EL (cell line): ENCODE measurements around the gene GPSM3.
"Not testable (repeated sequence)": the region's sequence is repeated elsewhere in the genome, so short reads cannot be mapped to it uniquely, and the experiment has no call there.

Source experiments
- DNase-seq: peaks from one replicate; pipeline ENCODE4 v3.0.0-alpha.2; 2016

GPSM3 gene

DNA sequence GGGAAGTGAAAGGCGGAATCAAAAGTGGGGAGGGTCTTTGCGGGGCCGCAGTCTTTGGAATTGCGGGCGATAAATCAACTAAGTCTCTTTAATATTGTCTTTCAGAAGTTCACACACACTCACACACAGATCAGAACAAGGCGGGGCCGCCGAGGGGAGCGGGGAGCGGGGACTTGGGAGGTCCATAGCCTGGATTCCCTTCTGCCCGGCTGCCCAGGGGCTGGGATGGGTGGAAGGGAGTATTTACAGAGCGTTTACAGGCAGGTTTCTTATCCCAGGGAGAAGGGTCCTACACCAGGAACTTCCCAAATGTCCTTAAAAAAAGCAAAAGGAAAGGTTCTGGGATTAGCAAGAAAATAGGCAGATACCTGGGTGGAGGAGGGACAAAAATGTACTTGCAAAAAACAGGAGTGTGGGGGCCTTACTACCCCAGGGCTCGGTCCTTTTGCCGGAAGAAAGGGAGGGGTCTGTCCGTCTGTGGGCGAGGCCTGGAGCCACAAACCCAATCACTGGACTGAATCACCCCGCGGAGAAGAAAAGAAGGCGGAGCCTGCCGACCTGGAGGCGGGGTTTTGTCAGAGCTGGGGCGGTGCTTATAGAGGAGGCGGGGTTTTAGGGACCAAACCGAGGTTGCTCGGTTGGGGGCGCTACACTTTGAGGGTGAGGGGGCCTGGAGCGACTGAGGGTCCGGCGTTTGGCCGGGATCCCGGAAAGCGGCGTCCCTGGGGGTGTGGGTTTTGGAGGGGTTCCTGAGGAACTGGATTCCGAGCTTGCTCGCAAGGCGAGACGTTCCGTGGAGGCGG lies 44.0 kb downstream of the GPSM3 start:
- DNase-seq, result no peak

DNA sequence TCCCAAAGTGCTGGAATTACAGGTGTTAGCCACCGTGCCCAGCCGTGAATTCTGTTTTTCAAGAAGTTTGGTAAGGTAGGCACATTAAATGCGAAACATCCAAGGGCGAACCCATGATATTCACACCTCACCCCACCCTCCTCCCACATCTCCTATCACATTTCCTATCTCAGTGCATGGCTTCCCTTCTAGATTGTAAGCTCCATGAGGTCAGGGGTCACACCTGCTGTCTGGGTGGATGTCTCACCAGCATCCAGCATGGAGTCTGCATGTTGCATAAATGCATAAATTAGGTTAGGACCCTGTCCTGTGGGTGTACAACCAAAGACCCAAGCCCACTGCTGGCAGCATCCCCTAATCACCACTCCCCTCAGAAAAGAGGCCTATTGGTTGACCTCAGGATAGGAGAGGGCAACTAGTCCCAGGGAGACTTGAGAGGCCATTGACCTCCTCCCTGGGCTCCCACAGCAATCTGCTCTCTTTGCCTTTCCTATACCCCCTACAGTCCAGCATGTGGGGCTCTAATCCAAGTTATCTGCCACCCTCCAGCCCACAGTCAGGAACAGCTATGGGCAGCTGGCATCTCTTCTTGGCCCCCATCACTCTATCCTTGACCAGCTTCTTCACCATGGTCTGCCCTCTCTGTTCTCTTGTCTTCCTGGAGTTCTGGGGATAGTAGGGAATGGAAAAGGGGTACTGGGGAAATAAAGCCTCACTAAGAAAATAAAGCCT lies 44.9 kb downstream of the GPSM3 start:
- DNase-seq, result no peak

DNA sequence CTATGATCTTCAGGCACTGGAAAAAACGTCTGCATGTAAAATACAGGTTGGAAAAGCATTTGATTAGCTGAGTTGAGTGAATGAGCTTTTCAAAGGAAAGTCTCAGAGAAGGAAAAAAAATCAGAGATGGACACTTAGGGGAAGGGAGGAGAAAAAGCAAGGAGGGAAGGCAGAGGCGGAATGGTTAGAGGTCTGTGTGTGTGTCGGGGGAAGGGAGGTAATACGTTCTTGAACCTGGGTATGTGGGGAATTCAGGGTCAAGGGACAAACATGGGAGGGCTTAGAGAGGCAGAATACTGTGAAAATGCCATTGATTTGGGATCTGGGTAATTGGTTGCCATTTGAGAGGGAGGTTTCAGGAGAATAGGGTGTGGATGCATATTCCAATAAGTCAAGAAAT lies 45.8 kb downstream of the GPSM3 start:
- no peak for DNase-seq

DNA sequence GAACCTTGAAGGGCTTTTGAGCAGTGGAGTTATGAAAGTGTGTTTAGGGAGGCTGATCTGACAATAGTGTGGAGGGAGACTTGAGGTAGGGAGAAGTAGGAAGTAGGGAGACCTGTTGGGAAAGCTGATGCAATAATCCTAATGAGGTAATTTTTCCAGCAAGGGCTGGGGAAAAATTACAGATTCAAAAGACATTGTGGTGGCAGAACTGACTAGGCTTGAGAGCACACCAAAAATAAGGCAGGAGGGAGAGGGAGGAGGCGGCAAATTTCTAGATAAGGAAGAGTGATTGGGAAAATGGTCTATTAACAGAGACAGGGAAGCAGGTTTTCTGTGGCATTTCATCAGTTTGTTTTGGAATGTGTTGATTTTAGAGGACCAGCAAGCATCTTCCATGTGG lies 46.2 kb downstream of the GPSM3 start:
- DNase-seq, result no peak

DNA sequence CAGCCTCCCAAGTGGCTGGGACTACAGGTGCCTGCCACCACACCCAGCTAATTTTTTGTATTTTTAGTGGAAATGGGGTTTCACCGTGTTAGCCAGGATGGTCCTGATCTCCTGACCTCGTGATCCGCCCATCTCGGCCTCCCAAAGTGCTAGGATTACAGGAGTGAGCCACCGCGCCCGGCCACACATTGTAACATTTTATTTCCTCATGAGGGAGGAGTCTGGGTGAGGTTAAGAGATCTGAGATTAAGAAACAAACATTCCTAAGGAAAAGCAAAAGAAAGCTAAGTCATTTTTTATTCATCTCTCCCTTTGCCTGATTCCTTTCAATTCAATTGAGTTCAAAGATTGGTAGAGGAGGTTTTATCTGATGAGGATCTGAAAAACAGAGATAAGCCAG lies 48.2 kb downstream of the GPSM3 start:
- not testable (repeated sequence) for DNase-seq
